H9 (cell line): ENCODE results near the gene IL3. TPM values are rescaled to one million over a fixed set of nuclear protein-coding genes. Genes with fewer than 3 reads are reported as not detected.

Source experiments
- DNase-seq: peaks from one replicate; pipeline ENCODE4 v3.0.0-alpha.2; 2017
- H2AFZ ChIP-seq: one replicate; pipeline ENCODE4 v1.6.1; 2013; ENCODE audit warnings: mild to moderate bottlenecking, low read length, control low read depth, moderate library complexity
- H2AK5ac ChIP-seq: 2 replicates; pipeline ENCODE4 v1.6.1; 2013; ENCODE audit warnings: low read length, control low read depth, mixed read lengths; ENCODE audit not compliant: insufficient read length
- H2BK120ac ChIP-seq: one replicate; pipeline ENCODE4 v1.6.1; 2013; ENCODE audit warnings: low read depth, mild to moderate bottlenecking, low read length, control low read depth, inconsistent platforms; ENCODE audit not compliant: poor library complexity, severe bottlenecking
- H2BK12ac ChIP-seq: 2 replicates; pipeline ENCODE4 v1.6.1; 2013; ENCODE audit warnings: low read length, control low read depth, mixed read lengths, low read depth; ENCODE audit not compliant: insufficient read length
- H2BK15ac ChIP-seq: 2 replicates; pipeline ENCODE4 v1.6.1; 2013; ENCODE audit warnings: low read depth, low read length, control low read depth
- H2BK20ac ChIP-seq: one replicate; pipeline ENCODE4 v1.6.1; 2013; ENCODE audit warnings: low read depth, mild to moderate bottlenecking, low read length, control low read depth, inconsistent platforms; ENCODE audit not compliant: poor library complexity, severe bottlenecking
- H2BK5ac ChIP-seq: 2 replicates; pipeline ENCODE4 v1.6.1; 2013; ENCODE audit warnings: low read length, control low read depth, mixed read lengths; ENCODE audit not compliant: insufficient read length
- H3K14ac ChIP-seq: 2 replicates; pipeline ENCODE4 v1.6.1; 2013; ENCODE audit warnings: low read length, control low read depth; ENCODE audit not compliant: insufficient read depth
- H3K18ac ChIP-seq: 2 replicates; pipeline ENCODE4 v1.6.1; 2013; ENCODE audit warnings: low read depth, mild to moderate bottlenecking, mixed read lengths, low read length, control low read depth; ENCODE audit not compliant: insufficient read length
- H3K23ac ChIP-seq: 2 replicates; pipeline ENCODE4 v1.6.1; 2013; ENCODE audit warnings: low read length, control low read depth, mixed read lengths, low read depth; ENCODE audit not compliant: insufficient read length
- H3K23me2 ChIP-seq: 2 replicates; pipeline ENCODE4 v1.6.1; 2013; ENCODE audit warnings: low read depth, mild to moderate bottlenecking, mixed read lengths, low read length, control low read depth; ENCODE audit not compliant: insufficient read length, poor library complexity, severe bottlenecking
- H3K27ac ChIP-seq: 2 replicates; pipeline ENCODE4 v1.5.1; 2013; ENCODE audit warnings: low read length, control low read depth, mixed read lengths, low read depth; ENCODE audit not compliant: insufficient read length
- H3K27me3 ChIP-seq: 2 replicates; pipeline ENCODE4 v1.6.1; 2013; ENCODE audit warnings: low read length, control low read depth, inconsistent platforms; ENCODE audit not compliant: insufficient read depth
- H3K4ac ChIP-seq: 2 replicates; pipeline ENCODE4 v1.6.1; 2013; ENCODE audit warnings: low read depth, mild to moderate bottlenecking, control low read depth, inconsistent platforms, low read length, moderate library complexity
- H3K4me1 ChIP-seq: 2 replicates; pipeline ENCODE4 v1.6.1; 2013; ENCODE audit warnings: low read length, control low read depth, inconsistent platforms; ENCODE audit not compliant: insufficient read depth
- H3K4me2 ChIP-seq: 2 replicates; pipeline ENCODE4 v1.6.1; 2013; ENCODE audit warnings: low read length, control low read depth, mixed read lengths; ENCODE audit not compliant: insufficient read length, insufficient read depth
- H3K56ac ChIP-seq: 2 replicates; pipeline ENCODE4 v1.6.1; 2013; ENCODE audit warnings: low read depth, mild to moderate bottlenecking, mixed read lengths, low read length, control low read depth; ENCODE audit not compliant: insufficient read length
- H3K79me1 ChIP-seq: 2 replicates; pipeline ENCODE4 v1.6.1; 2013; ENCODE audit warnings: low read depth, mild to moderate bottlenecking, moderate library complexity, low read length, control low read depth, inconsistent platforms; ENCODE audit not compliant: insufficient read depth, poor library complexity, severe bottlenecking
- H3K79me2 ChIP-seq: 2 replicates; pipeline ENCODE4 v1.6.1; 2013; ENCODE audit warnings: low read length, control low read depth, inconsistent platforms; ENCODE audit not compliant: insufficient read depth
- H3K9ac ChIP-seq: 2 replicates; pipeline ENCODE4 v1.6.1; 2013; ENCODE audit warnings: low read length, control low read depth, mixed read lengths; ENCODE audit not compliant: insufficient read length; ENCODE audit errors: extremely low read depth
- H3K9me3 ChIP-seq: one replicate; pipeline ENCODE4 v1.6.1; 2013; ENCODE audit warnings: low read depth, low read length, inconsistent platforms; ENCODE audit not compliant: control insufficient read depth
- H3T11ph ChIP-seq: one replicate; pipeline ENCODE4 v1.6.1; 2013; ENCODE audit warnings: mild to moderate bottlenecking, low read length, control low read depth, inconsistent platforms
- H4K20me1 ChIP-seq: one replicate; pipeline ENCODE4 v1.6.1; 2013; ENCODE audit not compliant: control insufficient read depth, insufficient read length, insufficient read depth
- H4K5ac ChIP-seq: 2 replicates; pipeline ENCODE4 v1.6.1; 2013; ENCODE audit warnings: low read depth, mild to moderate bottlenecking, mixed read lengths, low read length, control low read depth; ENCODE audit not compliant: insufficient read length
- H4K8ac ChIP-seq: replicated peaks from 2 replicates; pipeline ENCODE4 v1.6.1; 2013; ENCODE audit warnings: low read length, control low read depth, mixed read lengths, low read depth; ENCODE audit not compliant: insufficient read length
- H4K91ac ChIP-seq: 2 replicates; pipeline ENCODE4 v1.6.1; 2013; ENCODE audit warnings: low read depth, mild to moderate bottlenecking, moderate library complexity, mixed read lengths, low read length, control low read depth; ENCODE audit not compliant: insufficient read length
- H3K27ac Mint-ChIP-seq, 3 experiments: 2 replicates in 2 of 3; 3 replicates in 1 of 3; pipeline ENCODE4 v1.8.0; 2020 to 2021; ENCODE audit warnings: mixed read lengths in 3 of 3, mild to moderate bottlenecking in 1 of 3, moderate library complexity in 1 of 3
- H3K27me3 Mint-ChIP-seq: 2 replicates; pipeline ENCODE4 v1.8.0; 2021; ENCODE audit warnings: low read depth, mild to moderate bottlenecking, moderate library complexity, mixed read lengths
- H3K36me3 Mint-ChIP-seq, 3 experiments: 2 replicates in 2 of 3; 3 replicates in 1 of 3; pipeline ENCODE4 v1.8.0; 2020 to 2021; ENCODE audit warnings: low read depth in 3 of 3, mixed read lengths in 3 of 3; ENCODE audit not compliant: insufficient read depth in 1 of 3
- H3K4me1 Mint-ChIP-seq, 2 experiments: 2 replicates each; pipeline ENCODE4 v1.8.0; 2020; ENCODE audit warnings: mixed read lengths in 2 of 2
- H3K4me3 Mint-ChIP-seq, 2 experiments: 2 replicates in 1 of 2; 3 replicates in 1 of 2; pipeline ENCODE4 v1.8.0; 2020 to 2021; ENCODE audit warnings: mild to moderate bottlenecking in 2 of 2, mixed read lengths in 2 of 2, moderate library complexity in 1 of 2
- H3K9me3 Mint-ChIP-seq, 2 experiments: 2 replicates in 1 of 2; 3 replicates in 1 of 2; pipeline ENCODE4 v1.8.0; 2020; ENCODE audit warnings: mild to moderate bottlenecking in 2 of 2, mixed read lengths in 2 of 2, moderate library complexity in 1 of 2
- WGBS: extraction: QIAGEN DNeasy Blood & Tissue Kit; methylation state at CpG from one replicate; pipeline ENCODE4 v1.1.7; 2013; ENCODE audit warnings: missing lambda C conversion rate, low lambda C conversion rate, mixed read lengths; ENCODE audit not compliant: insufficient read length; ENCODE audit errors: extremely low coverage; 5-methylcytosine and 5-hydroxymethylcytosine counted together
- total RNA-seq: library from RNA; stranded (reverse); gene quantifications from 2 replicates; pipeline ENCODE4 v1.2.1, GENCODE V29; 2021
- TF ChIP-seq, protein P1 (sequence below): fragments of 200-600 bp; sonication (generic); conservative IDR thresholded peaks from 3 replicates; pipeline ENCODE4 v1.8.0; 2021; ENCODE audit warnings: antibody characterized with exemption, mild to moderate bottlenecking

The IL3 gene
- total RNA-seq, 1 experiment from 2014 or later = not detected

DNA sequence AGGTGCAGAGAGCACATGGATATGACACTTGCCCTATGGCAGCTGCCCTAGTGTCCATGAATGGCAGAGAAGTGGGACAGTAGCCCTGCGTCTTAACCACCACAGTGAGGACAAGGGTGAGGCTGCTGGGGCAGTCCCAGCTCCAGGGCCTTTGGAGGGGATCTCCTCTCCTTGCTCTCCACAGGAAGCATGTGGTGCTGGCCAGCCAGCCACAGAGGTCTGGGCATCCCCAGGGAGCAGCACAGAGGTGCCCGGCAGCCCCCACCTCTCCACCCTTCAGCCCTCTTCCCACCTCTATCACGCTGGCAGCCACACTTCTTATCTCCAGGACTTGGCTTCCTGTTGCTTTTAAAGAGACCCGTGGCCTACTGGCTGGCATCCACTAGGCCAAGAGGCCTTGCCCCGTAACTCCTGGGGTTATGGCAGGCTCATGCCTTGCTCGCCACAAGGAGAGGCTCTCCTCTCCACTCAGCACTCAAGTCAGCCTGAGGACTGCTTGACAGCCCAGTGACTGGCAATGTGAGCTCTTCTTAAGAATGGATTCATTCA, 35.0 kb downstream of the IL3 start:
- no peak overlapping the region for H3K9ac ChIP-seq
- TF ChIP-seq, protein P1, sequence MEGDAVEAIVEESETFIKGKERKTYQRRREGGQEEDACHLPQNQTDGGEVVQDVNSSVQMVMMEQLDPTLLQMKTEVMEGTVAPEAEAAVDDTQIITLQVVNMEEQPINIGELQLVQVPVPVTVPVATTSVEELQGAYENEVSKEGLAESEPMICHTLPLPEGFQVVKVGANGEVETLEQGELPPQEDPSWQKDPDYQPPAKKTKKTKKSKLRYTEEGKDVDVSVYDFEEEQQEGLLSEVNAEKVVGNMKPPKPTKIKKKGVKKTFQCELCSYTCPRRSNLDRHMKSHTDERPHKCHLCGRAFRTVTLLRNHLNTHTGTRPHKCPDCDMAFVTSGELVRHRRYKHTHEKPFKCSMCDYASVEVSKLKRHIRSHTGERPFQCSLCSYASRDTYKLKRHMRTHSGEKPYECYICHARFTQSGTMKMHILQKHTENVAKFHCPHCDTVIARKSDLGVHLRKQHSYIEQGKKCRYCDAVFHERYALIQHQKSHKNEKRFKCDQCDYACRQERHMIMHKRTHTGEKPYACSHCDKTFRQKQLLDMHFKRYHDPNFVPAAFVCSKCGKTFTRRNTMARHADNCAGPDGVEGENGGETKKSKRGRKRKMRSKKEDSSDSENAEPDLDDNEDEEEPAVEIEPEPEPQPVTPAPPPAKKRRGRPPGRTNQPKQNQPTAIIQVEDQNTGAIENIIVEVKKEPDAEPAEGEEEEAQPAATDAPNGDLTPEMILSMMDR = no peak

More for the DNA sequence above, 35.0 kb downstream of the IL3 start:
- Mint-ChIP-seq H3K4me3 (peak overlapping the region in 1 of 2 experiments; percentile 11; a peak in 1 of 5 replicates), H3K27me3 (no peaks in the 10 kb centered on the region; the same call in none of the 2 replicates), H3K9me3 (no peaks in the 10 kb centered on the region; a peak in 1 of 5 replicates), H3K36me3 (no peaks in the 10 kb centered on the region), H3K4me1 (no peaks in the 10 kb centered on the region), H3K27ac (peak overlapping the region in 1 of 3 experiments; percentile 17; a peak in 1 of 7 replicates)
- H2BK20ac ChIP-seq = no peak overlapping the region
- peak; percentile 15 for DNase-seq
- no peak overlapping the region for H3K27ac ChIP-seq
- no peak overlapping the region for H4K5ac ChIP-seq
- no peaks in the 10 kb centered on the region for H4K20me1 ChIP-seq
- H3K14ac ChIP-seq = no peak overlapping the region
- no peaks in the 10 kb centered on the region for H3K9me3 ChIP-seq
- H2AFZ ChIP-seq = no peak overlapping the region
- H3K4ac ChIP-seq = no peak overlapping the region
- H2BK120ac ChIP-seq = no peak overlapping the region
- no peaks in the 10 kb centered on the region for H3K27me3 ChIP-seq
- H2BK5ac ChIP-seq = no peak overlapping the region
- no peaks in the 10 kb centered on the region for H3K23me2 ChIP-seq
- H2BK15ac ChIP-seq = no peak overlapping the region
- no peak overlapping the region for H3T11ph ChIP-seq
- H3K18ac ChIP-seq = no peak overlapping the region
- H4K8ac ChIP-seq = no peak overlapping the region
- WGBS = no CpG with 5 or more reads among the region's 6 CpGs
- H3K79me1 ChIP-seq = no peaks in the 10 kb centered on the region
- H2AK5ac ChIP-seq = no peak overlapping the region
- H3K23ac ChIP-seq = no peak overlapping the region
- H3K56ac ChIP-seq = no peak overlapping the region
- no peak overlapping the region for H2BK12ac ChIP-seq
- H4K91ac ChIP-seq = no peak overlapping the region
- no peaks in the 10 kb centered on the region for H3K79me2 ChIP-seq
- no peak overlapping the region for H3K4me2 ChIP-seq
- H3K4me1 ChIP-seq = no peaks in the 10 kb centered on the region
